ENCODE measurements around the gene KIRREL1.

The KIRREL1 gene

GRCh38 chr1:158071138-158071537, 77.7 kb downstream of the KIRREL1 start:
- H3K4me2 ChIP-seq (ENCODE audit: low read length) = no peak overlapping the region
- no peaks in the 10 kb centered on the region for H3K9me3 ChIP-seq (ENCODE audit: control insufficient read depth, low read length)
- no peak overlapping the region for H3K9ac ChIP-seq
- H3K4me1 ChIP-seq = no peaks in the 10 kb centered on the region
- no peaks in the 10 kb centered on the region for H3K79me2 ChIP-seq
- H3K4me3 ChIP-seq (ENCODE audit: low read depth, low read length) = no peak overlapping the region
- H3K27ac ChIP-seq = no peak overlapping the region
- no peaks in the 10 kb centered on the region for H3K27me3 ChIP-seq (ENCODE audit: control insufficient read depth, insufficient read depth, low read length)
- no peak overlapping the region for H2AFZ ChIP-seq
- no peak for TF ChIP-seq CTCF (IDR thresholded peaks at IDR 0.05)
- no peaks in the 10 kb centered on the region for H3K36me3 ChIP-seq (ENCODE audit: control insufficient read depth, insufficient read depth, low read length)

- H3K9ac ChIP-seq = no peak overlapping the region
- H3K36me3 ChIP-seq (ENCODE audit: control insufficient read depth, insufficient read depth, low read length) = no peaks in the 10 kb centered on the region
- H3K9me3 ChIP-seq (ENCODE audit: control insufficient read depth, low read length) = no peaks in the 10 kb centered on the region
- no peak overlapping the region for H3K4me2 ChIP-seq (ENCODE audit: low read length)
- H3K4me1 ChIP-seq = no peaks in the 10 kb centered on the region
- no peak overlapping the region for H2AFZ ChIP-seq
- no peaks in the 10 kb centered on the region for H3K27me3 ChIP-seq (ENCODE audit: control insufficient read depth, insufficient read depth, low read length)
- H3K4me3 ChIP-seq (ENCODE audit: low read depth, low read length) = no peak overlapping the region
- no peaks in the 10 kb centered on the region for H3K79me2 ChIP-seq
- H3K27ac ChIP-seq = no peak overlapping the region
- no peak for TF ChIP-seq CTCF (IDR thresholded peaks at IDR 0.05)
Measured at GRCh38 chr1:158075078-158075477, 81.6 kb downstream of the KIRREL1 start.

GRCh38 chr1:158076441-158076840, 83.0 kb downstream of the KIRREL1 start:
- Histone ChIP-seq H3K4me3 (ENCODE audit: low read depth, low read length) (no peak overlapping the region), H3K36me3 (ENCODE audit: control insufficient read depth, insufficient read depth, low read length) (no peaks in the 10 kb centered on the region), H3K9me3 (ENCODE audit: control insufficient read depth, low read length) (no peaks in the 10 kb centered on the region), H2AFZ (no peak overlapping the region), H3K79me2 (no peaks in the 10 kb centered on the region), H3K4me1 (no peaks in the 10 kb centered on the region), H3K4me2 (ENCODE audit: low read length) (no peak overlapping the region), H3K27me3 (ENCODE audit: control insufficient read depth, insufficient read depth, low read length) (no peaks in the 10 kb centered on the region), H3K27ac (no peak overlapping the region), H3K9ac (no peak overlapping the region)
- no peak for TF ChIP-seq CTCF (IDR thresholded peaks at IDR 0.05)

GRCh38 chr1:158077411-158078256, 84.2 kb downstream of the KIRREL1 start:
- no peak overlapping the region for H3K4me3 ChIP-seq (ENCODE audit: low read depth, low read length)
- H2AFZ ChIP-seq = no peak overlapping the region
- no peaks in the 10 kb centered on the region for H3K27me3 ChIP-seq (ENCODE audit: control insufficient read depth, insufficient read depth, low read length)
- no peaks in the 10 kb centered on the region for H3K4me1 ChIP-seq
- H3K9ac ChIP-seq = no peak overlapping the region
- H3K4me2 ChIP-seq (ENCODE audit: low read length) = no peak overlapping the region
- no peaks in the 10 kb centered on the region for H3K36me3 ChIP-seq (ENCODE audit: control insufficient read depth, insufficient read depth, low read length)
- no peak for TF ChIP-seq CTCF (IDR thresholded peaks at IDR 0.05)
- H3K27ac ChIP-seq = no peak overlapping the region
- H3K9me3 ChIP-seq (ENCODE audit: control insufficient read depth, low read length) = no peaks in the 10 kb centered on the region
- H3K79me2 ChIP-seq = no peaks in the 10 kb centered on the region

- H3K79me2 ChIP-seq = no peaks in the 10 kb centered on the region
- H3K4me2 ChIP-seq (ENCODE audit: low read length) = no peak overlapping the region
- H3K27me3 ChIP-seq (ENCODE audit: control insufficient read depth, insufficient read depth, low read length) = no peaks in the 10 kb centered on the region
- no peaks in the 10 kb centered on the region for H3K9me3 ChIP-seq (ENCODE audit: control insufficient read depth, low read length)
- TF ChIP-seq CTCF (IDR thresholded peaks at IDR 0.05) = no peak
- no peak overlapping the region for H3K27ac ChIP-seq
- H2AFZ ChIP-seq = no peak overlapping the region
- no peak overlapping the region for H3K9ac ChIP-seq
- H3K4me1 ChIP-seq = no peaks in the 10 kb centered on the region
- H3K36me3 ChIP-seq (ENCODE audit: control insufficient read depth, insufficient read depth, low read length) = no peaks in the 10 kb centered on the region
- no peak overlapping the region for H3K4me3 ChIP-seq (ENCODE audit: low read depth, low read length)
Measured at GRCh38 chr1:158078569-158079080, 85.2 kb downstream of the KIRREL1 start.

Data from parathyroid adenoma (tissue), 2 donors.